GM12891 (cell line): Measurements from ENCODE around the gene ZKSCAN2.

Source experiments
- PAX5 ChIP-seq: IDR thresholded peaks from 2 replicates; pipeline ENCODE4 v1.6.1; 2011; ENCODE audit warnings: low read length, moderate library complexity, mild to moderate bottlenecking; ENCODE audit not compliant: insufficient read depth, severe bottlenecking
- POLR2A ChIP-seq: IDR thresholded peaks from 2 replicates; pipeline ENCODE4 v1.6.1; 2011; ENCODE audit warnings: low read depth, low read length, control low read depth
- POLR2AphosphoS5 ChIP-seq: IDR thresholded peaks from 2 replicates; pipeline ENCODE4 v1.6.1; 2011; ENCODE audit warnings: low read depth, low read length, control low read depth
- SPI1 ChIP-seq: IDR thresholded peaks from 2 replicates; pipeline ENCODE4 v1.6.1; 2011; ENCODE audit warnings: low read depth, low read length, control low read depth
- TAF1 ChIP-seq: IDR thresholded peaks from 2 replicates; pipeline ENCODE4 v1.6.1; 2011; ENCODE audit warnings: low read depth, low read length, control low read depth

DNA sequence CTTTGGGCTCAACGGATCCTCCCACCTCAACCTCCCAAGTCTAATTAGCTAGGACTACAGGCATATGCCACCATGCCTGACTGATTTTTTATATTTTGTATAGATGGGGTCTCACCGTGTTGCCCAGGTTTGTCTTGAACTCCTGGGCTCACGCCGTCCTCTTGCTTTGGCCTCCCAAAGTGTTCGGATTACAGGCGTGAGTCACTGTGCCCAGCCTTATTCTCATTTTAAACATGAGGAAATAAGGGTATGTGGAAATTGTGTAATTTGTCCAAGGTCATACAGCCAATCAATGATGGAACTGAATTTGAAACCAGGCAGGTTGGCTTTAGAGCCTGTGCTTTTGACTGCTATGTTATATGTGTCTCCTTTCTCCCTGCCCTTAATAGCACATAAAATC, 68.3 kb downstream of the ZKSCAN2 start:
- TF ChIP-seq TAF1 (no peak), SPI1 (no peak), POLR2A (no peak), POLR2AphosphoS5 (no peak), PAX5 (no peak)
